WTC11 (cell line): Measurements from ENCODE around the gene ZNF518A.

Source experiments
- ATF1 ChIP-seq: sonication (generic); formaldehyde crosslinking; IDR thresholded peaks from 2 replicates; pipeline ENCODE4 v1.8.1; 2023; ENCODE audit warnings: mild to moderate bottlenecking, moderate library complexity, missing genetic modification reagents
- E2F4 ChIP-seq: sonication (generic); formaldehyde crosslinking; IDR thresholded peaks from 2 replicates; pipeline ENCODE4 v1.8.1; 2022; ENCODE audit warnings: low read depth, mild to moderate bottlenecking, moderate library complexity, missing genetic modification reagents, borderline replicate concordance
- E2F5 ChIP-seq: sonication (generic); formaldehyde crosslinking; IDR thresholded peaks from 2 replicates; pipeline ENCODE4 v1.8.1; 2022; ENCODE audit warnings: mild to moderate bottlenecking, moderate library complexity, missing genetic modification reagents
- ESRRA ChIP-seq: sonication (generic); formaldehyde crosslinking; IDR thresholded peaks from 2 replicates; pipeline ENCODE4 v1.8.1; 2022; ENCODE audit warnings: mild to moderate bottlenecking, missing genetic modification reagents, borderline replicate concordance
- JUN ChIP-seq: sonication (generic); formaldehyde crosslinking; IDR thresholded peaks from 2 replicates; pipeline ENCODE4 v1.8.0; 2023; ENCODE audit warnings: mild to moderate bottlenecking, missing genetic modification reagents
- NR2C2 ChIP-seq: sonication (generic); formaldehyde crosslinking; IDR thresholded peaks from 2 replicates; pipeline ENCODE4 v1.8.0; 2022; ENCODE audit warnings: mild to moderate bottlenecking, missing genetic modification reagents
- TEAD4 ChIP-seq: sonication (generic); formaldehyde crosslinking; IDR thresholded peaks from 2 replicates; pipeline ENCODE4 v1.8.0; 2022; ENCODE audit warnings: mild to moderate bottlenecking, missing genetic modification reagents
- ZNF232 ChIP-seq: sonication (generic); formaldehyde crosslinking; IDR thresholded peaks from 2 replicates; pipeline ENCODE4 v1.8.0; 2022; ENCODE audit warnings: mild to moderate bottlenecking, missing genetic modification reagents
- ZNF317 ChIP-seq: sonication (generic); formaldehyde crosslinking; IDR thresholded peaks from 2 replicates; pipeline ENCODE4 v1.8.1; 2023; ENCODE audit warnings: low read depth, mild to moderate bottlenecking, moderate library complexity, missing genetic modification reagents, borderline replicate concordance
- ZSCAN18 ChIP-seq: fragments of 250-450 bp; sonication (Bioruptor Pico); IDR thresholded peaks from 2 replicates; pipeline ENCODE4 v2.1.2; 2022; ENCODE audit warnings: mild to moderate bottlenecking, moderate library complexity
- TF ChIP-seq, protein P1 (sequence below): fragments of 200-600 bp; IDR thresholded peaks from 2 replicates; pipeline ENCODE4 v1.8.0; 2022; ENCODE audit warnings: antibody characterized with exemption
- TF ChIP-seq, protein P2 (sequence below): sonication (generic); formaldehyde crosslinking; conservative IDR thresholded peaks from 2 replicates; pipeline ENCODE4 v1.8.1; 2023; ENCODE audit warnings: mild to moderate bottlenecking, low read depth, missing genetic modification reagents, moderate library complexity
- TF ChIP-seq, protein P3 (sequence below): sonication (generic); formaldehyde crosslinking; IDR thresholded peaks from 2 replicates; pipeline ENCODE4 v1.8.1; 2023; ENCODE audit warnings: mild to moderate bottlenecking, missing genetic modification reagents, borderline replicate concordance
- TF ChIP-seq, protein P4 (sequence below): sonication (generic); formaldehyde crosslinking; IDR thresholded peaks from 2 replicates; pipeline ENCODE4 v1.8.1; 2023; ENCODE audit warnings: mild to moderate bottlenecking, missing genetic modification reagents

DNA sequence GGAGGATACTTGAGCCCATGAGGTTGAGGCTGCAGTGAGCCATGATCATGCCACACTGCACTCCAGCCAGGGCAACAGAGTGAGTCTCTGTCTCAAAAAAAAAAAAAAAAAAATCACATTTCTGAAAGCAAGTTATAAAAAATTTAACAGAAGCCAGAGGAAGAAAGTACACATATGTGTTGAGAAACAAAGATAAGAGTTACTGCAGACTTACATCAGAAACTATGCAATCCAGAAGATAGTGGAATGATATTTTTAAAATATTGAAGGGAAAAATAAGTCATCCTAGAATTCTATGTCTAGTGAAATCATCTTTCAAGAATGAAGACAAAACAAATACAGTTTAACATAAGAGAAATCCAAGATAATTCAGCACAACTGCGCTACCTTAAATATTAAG is 46.9 kb downstream of the ZNF518A start:
- peak; percentile 97 for TF ChIP-seq ZNF317
- TF ChIP-seq, protein P1, sequence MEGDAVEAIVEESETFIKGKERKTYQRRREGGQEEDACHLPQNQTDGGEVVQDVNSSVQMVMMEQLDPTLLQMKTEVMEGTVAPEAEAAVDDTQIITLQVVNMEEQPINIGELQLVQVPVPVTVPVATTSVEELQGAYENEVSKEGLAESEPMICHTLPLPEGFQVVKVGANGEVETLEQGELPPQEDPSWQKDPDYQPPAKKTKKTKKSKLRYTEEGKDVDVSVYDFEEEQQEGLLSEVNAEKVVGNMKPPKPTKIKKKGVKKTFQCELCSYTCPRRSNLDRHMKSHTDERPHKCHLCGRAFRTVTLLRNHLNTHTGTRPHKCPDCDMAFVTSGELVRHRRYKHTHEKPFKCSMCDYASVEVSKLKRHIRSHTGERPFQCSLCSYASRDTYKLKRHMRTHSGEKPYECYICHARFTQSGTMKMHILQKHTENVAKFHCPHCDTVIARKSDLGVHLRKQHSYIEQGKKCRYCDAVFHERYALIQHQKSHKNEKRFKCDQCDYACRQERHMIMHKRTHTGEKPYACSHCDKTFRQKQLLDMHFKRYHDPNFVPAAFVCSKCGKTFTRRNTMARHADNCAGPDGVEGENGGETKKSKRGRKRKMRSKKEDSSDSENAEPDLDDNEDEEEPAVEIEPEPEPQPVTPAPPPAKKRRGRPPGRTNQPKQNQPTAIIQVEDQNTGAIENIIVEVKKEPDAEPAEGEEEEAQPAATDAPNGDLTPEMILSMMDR: no peak
- no peak for TF ChIP-seq ZSCAN18 (CRISPR knock-in tag)
- TF ChIP-seq, protein P2, sequence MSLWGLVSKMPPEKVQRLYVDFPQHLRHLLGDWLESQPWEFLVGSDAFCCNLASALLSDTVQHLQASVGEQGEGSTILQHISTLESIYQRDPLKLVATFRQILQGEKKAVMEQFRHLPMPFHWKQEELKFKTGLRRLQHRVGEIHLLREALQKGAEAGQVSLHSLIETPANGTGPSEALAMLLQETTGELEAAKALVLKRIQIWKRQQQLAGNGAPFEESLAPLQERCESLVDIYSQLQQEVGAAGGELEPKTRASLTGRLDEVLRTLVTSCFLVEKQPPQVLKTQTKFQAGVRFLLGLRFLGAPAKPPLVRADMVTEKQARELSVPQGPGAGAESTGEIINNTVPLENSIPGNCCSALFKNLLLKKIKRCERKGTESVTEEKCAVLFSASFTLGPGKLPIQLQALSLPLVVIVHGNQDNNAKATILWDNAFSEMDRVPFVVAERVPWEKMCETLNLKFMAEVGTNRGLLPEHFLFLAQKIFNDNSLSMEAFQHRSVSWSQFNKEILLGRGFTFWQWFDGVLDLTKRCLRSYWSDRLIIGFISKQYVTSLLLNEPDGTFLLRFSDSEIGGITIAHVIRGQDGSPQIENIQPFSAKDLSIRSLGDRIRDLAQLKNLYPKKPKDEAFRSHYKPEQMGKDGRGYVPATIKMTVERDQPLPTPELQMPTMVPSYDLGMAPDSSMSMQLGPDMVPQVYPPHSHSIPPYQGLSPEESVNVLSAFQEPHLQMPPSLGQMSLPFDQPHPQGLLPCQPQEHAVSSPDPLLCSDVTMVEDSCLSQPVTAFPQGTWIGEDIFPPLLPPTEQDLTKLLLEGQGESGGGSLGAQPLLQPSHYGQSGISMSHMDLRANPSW (CRISPR knock-in tag): no peak
- TF ChIP-seq E2F4 (CRISPR knock-in tag): no peak
- TF ChIP-seq ZNF232 (CRISPR knock-in tag): no peak
- no peak for TF ChIP-seq ESRRA (CRISPR knock-in tag)
- no peak for TF ChIP-seq NR2C2 (CRISPR knock-in tag)
- TF ChIP-seq JUN (CRISPR knock-in tag): no peak
- TF ChIP-seq, protein P3, sequence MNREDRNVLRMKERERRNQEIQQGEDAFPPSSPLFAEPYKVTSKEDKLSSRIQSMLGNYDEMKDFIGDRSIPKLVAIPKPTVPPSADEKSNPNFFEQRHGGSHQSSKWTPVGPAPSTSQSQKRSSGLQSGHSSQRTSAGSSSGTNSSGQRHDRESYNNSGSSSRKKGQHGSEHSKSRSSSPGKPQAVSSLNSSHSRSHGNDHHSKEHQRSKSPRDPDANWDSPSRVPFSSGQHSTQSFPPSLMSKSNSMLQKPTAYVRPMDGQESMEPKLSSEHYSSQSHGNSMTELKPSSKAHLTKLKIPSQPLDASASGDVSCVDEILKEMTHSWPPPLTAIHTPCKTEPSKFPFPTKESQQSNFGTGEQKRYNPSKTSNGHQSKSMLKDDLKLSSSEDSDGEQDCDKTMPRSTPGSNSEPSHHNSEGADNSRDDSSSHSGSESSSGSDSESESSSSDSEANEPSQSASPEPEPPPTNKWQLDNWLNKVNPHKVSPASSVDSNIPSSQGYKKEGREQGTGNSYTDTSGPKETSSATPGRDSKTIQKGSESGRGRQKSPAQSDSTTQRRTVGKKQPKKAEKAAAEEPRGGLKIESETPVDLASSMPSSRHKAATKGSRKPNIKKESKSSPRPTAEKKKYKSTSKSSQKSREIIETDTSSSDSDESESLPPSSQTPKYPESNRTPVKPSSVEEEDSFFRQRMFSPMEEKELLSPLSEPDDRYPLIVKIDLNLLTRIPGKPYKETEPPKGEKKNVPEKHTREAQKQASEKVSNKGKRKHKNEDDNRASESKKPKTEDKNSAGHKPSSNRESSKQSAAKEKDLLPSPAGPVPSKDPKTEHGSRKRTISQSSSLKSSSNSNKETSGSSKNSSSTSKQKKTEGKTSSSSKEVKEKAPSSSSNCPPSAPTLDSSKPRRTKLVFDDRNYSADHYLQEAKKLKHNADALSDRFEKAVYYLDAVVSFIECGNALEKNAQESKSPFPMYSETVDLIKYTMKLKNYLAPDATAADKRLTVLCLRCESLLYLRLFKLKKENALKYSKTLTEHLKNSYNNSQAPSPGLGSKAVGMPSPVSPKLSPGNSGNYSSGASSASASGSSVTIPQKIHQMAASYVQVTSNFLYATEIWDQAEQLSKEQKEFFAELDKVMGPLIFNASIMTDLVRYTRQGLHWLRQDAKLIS (CRISPR knock-in tag): no peak
- TF ChIP-seq E2F5 (CRISPR knock-in tag): no peak
- TF ChIP-seq, protein P4, sequence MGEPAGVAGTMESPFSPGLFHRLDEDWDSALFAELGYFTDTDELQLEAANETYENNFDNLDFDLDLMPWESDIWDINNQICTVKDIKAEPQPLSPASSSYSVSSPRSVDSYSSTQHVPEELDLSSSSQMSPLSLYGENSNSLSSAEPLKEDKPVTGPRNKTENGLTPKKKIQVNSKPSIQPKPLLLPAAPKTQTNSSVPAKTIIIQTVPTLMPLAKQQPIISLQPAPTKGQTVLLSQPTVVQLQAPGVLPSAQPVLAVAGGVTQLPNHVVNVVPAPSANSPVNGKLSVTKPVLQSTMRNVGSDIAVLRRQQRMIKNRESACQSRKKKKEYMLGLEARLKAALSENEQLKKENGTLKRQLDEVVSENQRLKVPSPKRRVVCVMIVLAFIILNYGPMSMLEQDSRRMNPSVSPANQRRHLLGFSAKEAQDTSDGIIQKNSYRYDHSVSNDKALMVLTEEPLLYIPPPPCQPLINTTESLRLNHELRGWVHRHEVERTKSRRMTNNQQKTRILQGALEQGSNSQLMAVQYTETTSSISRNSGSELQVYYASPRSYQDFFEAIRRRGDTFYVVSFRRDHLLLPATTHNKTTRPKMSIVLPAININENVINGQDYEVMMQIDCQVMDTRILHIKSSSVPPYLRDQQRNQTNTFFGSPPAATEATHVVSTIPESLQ (CRISPR knock-in tag): no peak
- TF ChIP-seq ATF1: no peak
- TF ChIP-seq TEAD4 (CRISPR knock-in tag): no peak
